Globus pallidus (tissue), 1 donor: ENCODE measurements around the gene KDM4C.
A peak's percentile ranks its signal among the peaks of the same experiment; 100 is the strongest.
"Not testable (repeated sequence)": the region's sequence is repeated elsewhere in the genome, so short reads cannot be mapped to it uniquely, and the experiment has no call there.

ENCODE experiments used
- DNase-seq: peaks from one replicate; pipeline ENCODE4 v3.0.0-alpha.2; 2015; ENCODE audit warnings: low spot score

Gene KDM4C

DNA sequence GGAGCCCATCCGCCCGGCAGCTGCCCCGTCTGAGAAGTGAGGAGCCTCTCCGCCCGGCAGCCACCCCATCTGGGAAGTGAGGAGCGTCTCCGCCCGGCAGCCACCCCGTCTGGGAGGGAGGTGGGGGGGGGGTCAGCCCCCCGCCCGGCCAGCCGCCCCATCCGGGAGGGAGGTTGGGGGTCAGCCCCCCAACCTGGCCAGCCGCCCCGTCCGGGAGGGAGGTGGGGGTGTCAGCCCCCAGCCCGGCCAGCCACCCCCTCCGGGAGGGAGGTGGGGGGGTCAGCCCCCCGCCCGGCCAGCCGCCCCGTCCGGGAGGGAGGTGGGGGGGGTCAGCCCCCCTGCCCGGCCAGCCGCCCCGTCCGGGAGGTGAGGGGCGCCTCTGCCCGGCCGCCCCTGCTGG, 49.9 kb downstream of the KDM4C start:
- DNase-seq = not testable (repeated sequence)

DNA sequence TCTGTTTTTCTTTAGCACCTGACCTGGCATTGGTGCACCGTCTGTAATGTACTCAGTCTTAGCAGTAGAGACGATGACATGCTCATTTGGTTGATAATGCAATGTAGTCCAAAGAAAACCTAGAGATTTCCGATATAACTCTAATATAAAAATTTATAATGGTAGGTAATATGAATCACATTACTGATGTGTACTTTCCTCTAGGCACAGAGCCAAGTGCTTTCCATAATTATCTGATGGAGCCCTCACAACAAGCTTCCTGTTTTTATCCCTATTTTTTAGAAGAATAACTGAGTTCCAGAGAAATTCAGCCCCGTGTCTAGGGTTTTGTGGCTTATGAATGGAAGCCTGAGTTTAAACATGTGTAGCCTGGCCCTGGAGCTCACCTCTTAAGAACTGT, 53.7 kb downstream of the KDM4C start:
- DNase-seq = no peak

DNA sequence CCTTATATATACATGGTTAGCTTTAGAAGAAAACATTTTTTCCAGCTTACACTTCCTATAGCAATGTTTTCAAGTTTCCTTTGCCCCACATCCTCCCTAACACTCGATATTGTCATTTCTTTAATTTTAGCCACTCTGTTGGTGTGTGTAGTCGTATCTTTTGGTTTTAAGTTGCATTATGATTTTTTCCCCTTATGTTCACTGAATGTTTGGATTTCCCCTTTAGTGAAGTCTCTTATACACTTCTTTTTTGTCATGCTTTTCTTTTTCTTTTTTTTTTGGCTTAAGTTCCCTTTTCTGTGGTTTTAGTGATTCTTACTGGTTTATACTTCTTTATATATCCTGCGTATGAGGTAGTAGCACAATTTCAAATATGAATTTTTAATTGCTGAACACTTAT, 58.8 kb downstream of the KDM4C start:
- DNase-seq = no peak

DNA sequence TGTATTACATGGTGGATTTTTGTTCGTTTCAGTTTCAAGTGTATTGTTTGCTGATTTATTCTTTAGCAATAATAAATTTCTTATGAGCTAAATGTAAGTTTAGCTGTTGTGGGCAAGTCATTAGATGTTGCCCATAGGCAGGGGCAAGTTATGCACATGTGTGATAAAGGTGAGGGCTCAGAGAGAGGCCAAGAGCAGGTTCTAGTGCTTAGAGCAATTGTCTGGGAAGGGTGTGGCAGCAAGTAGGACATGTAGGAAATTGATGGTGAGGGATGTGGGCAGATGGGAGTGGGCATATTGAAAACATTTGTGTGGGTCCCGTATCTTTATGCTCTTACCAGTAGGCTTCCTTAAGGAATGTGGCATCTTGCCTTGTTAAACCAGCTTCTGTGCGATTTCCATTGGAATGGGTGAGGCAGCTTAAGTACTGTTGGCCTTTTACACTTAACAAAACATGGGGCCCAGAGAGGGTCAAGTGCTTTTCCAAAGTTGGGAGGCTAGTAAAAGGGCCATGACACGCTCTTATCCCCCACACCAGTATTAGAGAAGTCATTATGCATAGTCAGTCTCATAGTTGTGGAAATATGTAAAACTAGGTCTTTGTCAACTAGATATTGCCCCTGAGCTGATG, 60.6 kb downstream of the KDM4C start:
- no peak for DNase-seq

DNA sequence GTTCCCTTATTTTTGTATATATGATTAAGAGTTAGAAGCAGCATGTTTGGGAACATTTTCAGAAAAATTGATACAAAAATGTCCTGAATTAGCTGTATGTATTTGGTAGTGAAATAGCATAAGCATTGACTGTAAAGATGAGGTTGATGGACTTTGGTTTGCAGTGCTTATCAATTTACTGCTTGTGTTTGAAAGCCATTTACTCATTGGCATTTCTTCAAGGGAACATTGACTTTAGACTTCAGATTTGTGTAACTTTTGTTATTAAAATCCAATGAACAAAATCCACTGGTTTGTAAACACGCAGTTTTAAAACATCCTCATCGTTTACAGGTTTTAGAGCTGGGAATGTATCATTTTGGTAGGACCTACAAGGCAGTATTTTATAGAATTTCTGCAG, 61.3 kb downstream of the KDM4C start:
- no peak for DNase-seq

DNA sequence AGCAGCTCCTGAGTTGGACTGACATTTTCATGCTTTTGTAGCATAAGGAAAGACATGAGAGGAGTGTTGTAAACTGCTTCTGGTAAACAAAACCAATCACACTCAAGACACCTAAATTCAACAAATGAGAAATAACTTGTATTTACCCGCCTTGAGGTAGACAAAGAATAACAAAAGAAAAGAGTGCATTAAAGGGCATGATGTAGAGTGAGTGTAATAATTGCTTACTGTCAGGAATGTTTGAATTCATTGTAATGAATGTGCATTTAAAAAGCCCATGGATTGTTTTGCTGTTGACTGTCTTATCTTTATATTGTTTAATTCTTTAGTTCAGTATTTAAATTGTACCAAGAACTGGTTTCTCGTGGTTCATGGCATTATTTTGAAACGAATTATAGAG, 61.8 kb downstream of the KDM4C start:
- DNase-seq = no peak

DNA sequence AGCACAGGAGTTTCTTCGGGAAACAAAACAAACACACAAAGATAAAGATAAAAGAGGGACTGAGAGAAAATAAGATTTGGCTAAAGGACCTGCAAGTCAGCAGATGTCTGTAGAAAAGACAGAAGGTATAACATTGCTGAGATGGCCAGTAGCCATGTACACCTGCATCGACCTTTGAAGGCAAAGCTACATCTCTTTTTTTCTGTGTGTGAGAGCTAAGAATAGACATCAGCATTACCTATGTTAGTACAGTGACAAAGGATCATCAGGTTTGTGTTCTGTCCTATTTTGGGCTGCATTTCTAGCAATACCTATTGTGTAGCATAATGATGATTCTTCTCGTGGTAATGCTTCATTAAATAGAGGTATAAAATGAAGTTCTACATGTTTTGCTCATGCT, 64.9 kb downstream of the KDM4C start:
- no peak for DNase-seq

DNA sequence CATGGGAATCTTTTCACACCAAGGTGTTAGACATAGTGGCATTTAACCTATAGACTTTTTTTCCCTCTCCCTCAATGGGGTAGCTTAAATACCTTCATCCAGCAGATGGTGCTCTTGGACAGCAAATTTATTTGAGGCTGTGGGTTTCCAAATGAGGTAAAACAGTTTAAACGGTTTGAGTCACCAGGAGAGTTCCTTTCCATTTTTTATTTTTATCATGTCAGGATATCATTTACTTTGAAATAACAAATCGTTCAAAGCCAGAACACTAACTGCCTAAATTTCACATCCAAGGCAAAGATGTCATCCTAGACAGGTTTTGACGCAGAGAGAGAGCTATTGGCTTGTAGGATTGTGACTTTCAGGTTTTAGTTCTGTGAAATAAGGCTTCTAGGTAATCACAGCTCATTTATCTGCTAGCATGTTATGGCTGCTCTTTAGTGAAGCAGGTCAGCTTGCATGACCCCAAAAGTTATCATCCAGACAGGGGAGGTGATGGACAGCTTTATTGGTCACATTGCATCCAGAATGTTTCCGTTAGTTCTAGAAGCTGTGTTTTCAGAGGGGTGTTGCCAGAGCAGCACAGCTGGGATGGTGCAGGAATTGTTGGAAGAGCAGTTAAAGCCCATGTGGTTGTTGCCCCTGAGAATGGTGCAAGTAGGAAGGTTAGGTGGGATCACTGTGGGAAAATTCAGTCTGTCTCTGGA, 69.8 kb downstream of the KDM4C start:
- DNase-seq = peak; percentile 46

DNA sequence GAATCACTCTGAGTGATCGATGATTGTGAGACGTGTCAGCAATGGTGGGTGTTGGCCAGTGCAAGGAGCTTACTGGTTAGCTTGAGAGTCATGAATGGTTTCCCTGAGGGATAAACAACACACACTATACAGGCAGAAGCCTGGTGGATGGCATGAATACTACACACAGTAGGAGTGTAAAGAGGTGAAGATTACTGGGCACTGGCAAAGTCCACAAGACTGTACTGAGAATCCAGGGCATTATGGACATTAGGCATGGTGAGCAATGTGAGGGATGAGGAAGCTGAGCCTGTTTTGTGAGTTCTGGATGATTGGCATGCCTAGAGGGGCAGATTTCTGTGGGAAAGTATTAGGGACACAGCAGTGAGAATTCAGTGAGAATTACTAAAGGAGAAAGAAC, 71.3 kb downstream of the KDM4C start:
- no peak for DNase-seq

DNA sequence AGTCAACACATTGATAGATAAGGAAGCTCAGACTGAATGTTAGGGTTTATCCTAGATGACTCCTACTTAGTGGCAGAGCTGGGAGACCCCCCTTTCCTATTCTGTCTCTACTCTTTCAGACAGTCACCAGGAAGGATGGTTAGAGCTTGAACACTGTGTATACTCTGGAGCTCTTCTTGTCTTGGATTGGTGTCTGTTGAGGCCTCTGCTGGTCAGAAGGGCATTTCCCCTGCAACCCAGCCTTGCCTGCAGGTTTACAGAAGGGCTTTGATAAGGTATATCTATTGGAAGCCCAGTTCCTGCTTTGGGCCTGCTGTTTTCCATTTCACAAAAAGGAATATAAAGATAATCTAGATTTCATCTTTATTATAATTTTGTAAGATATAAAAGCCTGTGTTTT, 71.8 kb downstream of the KDM4C start:
- no peak for DNase-seq

DNA sequence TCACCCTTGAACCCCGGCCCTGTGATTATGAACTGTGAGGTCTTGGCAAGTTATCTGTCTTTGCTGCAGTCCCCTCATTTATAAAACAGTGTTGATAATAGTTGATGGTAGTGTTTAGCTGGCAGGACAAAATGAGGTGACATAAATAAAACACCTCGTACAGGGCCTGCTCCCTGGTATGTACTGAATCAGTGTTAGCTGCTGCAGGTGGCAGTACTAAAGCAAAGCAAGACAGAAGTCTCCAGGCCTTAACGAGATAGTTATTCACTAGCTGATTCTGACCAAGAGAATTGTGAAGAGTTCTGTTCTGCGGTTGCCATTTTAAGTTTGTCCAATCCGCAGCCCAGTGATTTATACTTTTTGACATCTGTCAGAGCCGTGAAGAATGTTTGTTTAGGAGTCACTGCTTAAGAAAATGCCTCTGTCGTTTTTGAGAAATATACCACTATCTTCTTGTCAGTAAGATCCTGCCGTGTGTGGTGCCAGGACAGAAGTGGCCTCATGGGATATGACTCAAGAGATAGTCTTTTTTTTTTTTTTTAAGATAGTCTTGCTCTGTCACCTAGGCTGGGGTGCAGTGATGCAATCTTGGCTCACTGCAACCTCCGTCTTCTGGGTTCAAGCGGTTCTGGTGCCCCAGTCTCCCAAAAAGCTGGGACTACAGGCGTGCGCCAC, 75.9 kb downstream of the KDM4C start:
- DNase-seq = no peak

DNA sequence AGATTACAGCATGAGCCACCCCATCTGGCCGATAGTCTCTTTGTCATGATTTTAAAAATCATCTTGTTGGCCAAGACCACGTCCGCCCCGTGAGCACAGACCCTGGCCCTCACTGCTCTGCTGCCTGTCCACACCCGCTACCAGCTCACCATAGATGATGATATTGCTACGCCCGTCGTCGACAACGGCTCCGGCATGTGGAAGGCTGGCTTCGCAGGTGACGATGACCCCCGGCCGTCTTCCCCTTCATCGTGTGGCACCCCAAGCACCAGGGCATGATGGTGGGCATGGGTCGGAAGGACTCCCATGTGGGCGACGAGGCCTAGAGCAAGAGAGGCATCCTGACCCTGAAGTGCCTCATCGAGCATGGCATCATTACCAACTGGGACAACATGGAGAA, 76.5 kb downstream of the KDM4C start:
- no peak for DNase-seq

DNA sequence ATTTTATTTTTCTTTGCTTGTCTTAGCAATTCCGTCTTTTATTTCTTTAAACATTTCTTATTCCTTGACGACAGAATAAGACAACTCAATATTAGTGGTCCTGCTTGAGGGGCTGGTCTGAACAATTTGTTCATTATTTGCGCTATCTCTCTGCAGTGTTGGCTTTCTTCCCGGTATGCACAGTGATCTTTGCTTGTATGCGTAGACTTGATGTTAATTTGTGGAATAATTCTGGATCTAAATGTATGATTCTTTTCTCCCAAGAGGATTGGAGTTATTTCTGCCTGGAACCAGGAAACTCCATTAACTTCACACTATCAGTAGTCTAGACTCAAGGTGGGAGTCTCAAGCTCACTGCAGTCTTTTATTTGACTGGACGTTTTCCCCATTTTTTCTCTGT, 80.4 kb downstream of the KDM4C start:
- DNase-seq = no peak

DNA sequence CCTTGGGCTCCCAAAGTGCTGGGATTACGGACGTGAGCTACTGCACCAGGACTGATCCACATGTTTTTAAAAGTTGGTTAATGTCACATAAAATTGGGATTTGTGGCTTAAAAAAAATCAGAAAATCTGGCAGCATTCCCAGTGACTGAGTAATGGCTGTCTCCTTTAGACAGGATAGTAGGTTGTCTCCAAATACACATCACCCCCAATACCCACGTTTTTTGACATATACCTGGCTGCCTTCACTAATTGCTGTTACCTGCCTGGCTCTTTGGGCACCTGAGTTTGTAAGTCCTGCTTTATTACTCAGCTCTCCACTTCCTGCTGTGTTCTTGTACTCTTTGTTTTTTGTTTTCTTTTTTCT, 84.8 kb downstream of the KDM4C start:
- DNase-seq = no peak

DNA sequence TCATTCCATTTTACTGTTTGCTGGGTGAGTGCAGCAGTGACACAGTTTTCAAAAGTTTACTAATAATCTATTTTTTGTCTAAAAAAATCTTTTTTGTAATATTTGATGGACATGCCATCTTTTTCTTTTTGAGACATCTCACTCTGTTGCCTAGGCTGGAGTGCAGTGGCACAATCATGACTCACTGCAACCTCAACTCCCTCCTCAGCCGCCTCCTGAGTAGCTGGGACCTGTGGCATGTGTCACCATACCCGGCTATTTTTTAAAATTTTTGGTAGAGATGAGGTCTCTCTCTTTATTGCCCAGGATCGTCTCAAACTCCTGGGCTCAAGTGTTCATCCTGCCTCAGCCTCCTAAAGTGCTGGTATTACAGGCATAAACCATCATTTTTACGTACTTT, 86.0 kb downstream of the KDM4C start:
- DNase-seq = no peak

DNA sequence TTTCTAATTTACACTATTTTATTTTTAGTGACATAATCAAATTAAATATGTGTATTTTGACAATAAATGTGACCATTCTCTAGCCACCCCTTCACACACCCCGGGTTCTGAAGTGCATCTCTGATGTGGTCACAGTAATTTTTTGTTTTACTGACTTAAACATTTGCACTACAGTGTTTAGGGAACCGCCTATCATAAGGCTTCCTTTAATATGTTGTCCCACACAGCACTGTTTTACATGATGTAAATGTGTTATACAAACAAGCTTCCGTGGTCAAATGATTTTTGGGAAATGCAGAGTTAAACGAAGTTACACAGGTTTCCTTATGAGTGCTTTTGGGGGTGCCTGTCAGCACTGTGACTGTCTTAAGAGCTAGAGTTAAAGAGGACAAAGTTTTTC, 86.5 kb downstream of the KDM4C start:
- no peak for DNase-seq

DNA sequence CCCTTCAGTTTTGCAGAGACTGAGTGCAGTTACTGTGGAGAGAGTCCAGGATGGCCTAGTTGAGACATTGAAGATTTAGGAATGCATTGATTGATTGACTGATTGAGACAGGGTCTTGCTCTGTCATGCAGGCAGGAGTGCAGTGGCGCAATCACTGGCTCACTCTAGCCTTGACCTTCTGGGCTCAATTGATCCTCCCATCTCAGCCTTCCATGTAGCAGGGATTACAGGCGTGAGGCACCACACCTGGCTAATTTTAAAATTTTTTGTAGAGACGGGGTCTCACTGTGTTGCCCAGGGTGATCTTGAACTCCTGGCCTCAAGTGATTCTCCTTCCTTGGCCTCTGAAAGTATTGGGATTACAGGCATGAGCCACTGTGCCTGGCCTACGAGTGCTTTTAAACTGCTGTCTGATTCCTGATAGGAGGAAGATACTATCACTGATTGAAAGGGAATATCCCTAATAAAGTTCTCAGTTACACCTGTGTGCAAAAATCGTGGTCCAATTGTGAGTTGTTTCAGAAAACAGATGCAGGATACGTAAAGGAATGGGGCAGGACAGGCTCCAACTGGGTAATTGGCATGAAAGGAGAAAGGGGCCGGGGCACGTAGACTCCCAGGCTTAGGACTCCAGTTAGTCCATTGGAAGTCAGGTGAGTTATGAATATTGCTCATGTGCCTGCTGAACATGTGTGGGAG, 87.5 kb downstream of the KDM4C start:
- no peak for DNase-seq

DNA sequence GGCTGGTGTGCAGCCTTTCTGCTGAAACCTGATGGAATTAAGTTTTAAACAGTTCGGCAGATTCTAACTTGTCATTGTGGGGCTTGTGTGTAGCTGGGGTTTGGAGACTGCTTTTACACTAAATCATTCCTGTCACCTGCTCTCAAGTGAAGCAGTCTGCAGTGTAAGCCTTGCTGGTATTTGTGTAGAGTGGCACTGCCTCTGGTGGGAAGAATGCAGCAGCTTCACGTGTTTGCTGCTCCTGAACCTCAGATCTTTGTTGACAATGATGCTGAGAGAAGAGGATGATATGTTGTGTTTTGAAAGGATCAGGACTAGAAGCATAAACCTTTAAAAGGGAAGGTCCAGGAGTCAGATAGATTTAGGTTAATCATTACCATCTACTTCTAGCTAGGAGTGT, 88.1 kb downstream of the KDM4C start:
- no peak for DNase-seq

DNA sequence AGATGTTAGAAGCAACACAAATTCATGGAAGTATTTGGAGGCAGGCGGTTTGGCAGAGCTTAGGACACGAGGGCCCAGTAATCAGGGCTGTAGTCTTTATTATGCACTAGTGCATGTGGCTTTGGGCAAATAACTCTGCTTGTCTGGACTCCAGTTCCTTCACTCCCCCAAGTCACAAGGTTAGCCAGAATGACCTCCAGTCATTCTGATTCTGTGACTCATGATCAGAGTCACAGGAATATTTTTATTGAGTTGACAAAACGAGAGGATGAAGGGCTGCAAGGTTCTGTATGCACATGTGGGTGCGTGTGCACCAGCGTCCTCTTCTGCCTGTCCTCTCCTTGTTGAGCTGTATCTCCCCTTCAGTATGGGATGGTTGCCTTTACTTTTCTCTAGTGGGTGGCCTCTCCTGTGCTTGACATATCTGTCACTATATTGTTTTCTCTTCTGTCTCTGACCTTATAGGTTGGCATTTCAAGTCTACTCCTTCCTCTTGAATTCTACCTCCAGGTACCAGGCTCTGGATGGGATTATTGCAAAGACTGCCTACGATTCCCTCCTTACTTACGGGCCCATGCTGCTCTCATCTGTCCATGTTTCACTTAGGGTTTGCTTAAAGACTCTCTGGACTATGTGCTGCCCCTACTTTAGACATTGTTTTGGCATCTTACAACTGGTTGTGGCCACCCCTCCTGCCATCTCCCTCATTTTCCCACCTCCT, 94.6 kb downstream of the KDM4C start:
- no peak for DNase-seq

DNA sequence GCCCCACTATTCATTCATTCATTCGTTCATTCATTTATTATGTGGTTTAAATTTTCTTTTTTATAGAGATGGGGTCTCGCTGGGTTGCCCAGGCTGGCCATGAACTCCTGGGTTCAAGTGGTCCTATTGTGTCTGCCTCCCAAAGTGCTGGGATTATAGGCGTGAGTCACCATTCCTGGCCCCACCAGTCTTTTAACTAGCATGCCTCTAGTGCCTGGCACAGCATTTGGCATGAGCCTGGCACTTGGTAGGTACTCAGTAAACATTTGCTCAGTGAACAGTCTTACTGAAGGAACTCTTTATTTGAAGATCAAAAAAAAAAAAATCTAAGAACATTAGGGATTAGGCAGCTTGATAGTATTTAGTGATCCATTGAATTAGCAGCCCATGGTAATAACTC, 98.1 kb downstream of the KDM4C start:
- DNase-seq = no peak

DNA sequence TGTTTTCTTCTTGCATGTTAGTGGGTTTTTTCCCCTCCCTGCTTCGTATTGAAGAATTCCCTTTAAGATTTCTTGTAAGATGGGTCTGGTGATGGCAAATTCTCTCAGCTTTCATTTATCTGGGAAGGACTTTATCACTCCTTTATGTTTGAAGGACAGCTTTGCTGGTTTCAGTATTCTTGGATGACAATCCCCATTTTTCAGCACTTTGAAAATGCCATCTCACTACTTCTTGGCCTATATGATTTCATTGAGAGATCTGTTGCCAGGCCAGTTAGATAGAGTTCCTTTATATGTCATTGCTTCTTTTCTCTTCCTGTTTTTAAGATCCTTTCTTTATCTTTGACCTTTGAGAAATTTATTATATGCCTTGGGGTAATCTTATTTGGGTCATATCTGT, 106.3 kb downstream of the KDM4C start:
- no peak for DNase-seq
